GM18526 (cell line): Measurements from ENCODE around the gene L3MBTL3.

Experiments
- POLR2A ChIP-seq: IDR thresholded peaks from 3 replicates; pipeline ENCODE4 v1.6.1; 2011; ENCODE audit not compliant: insufficient read length; ENCODE audit errors: extremely low read depth

L3MBTL3 gene

GRCh38 chr6:130018292-130018743 lies at the start of gene L3MBTL3:
TSS of gene L3MBTL3 (plus strand) at chr6:130018581. CDS start at chr6:130042700, 24,119 bp downstream.
- TF ChIP-seq POLR2A = no peak

GRCh38 chr6:129969064-129969463 lies 49.3 kb upstream of the L3MBTL3 start:
- no peak for TF ChIP-seq POLR2A

GRCh38 chr6:129976110-129976509 lies 42.3 kb upstream of the L3MBTL3 start:
- TF ChIP-seq POLR2A = no peak

GRCh38 chr6:129978148-129978916 lies 40.0 kb upstream of the L3MBTL3 start:
- no peak for TF ChIP-seq POLR2A

GRCh38 chr6:129980821-129981220 lies 37.6 kb upstream of the L3MBTL3 start:
- TF ChIP-seq POLR2A = no peak

- no peak for TF ChIP-seq POLR2A
Measured at GRCh38 chr6:129981598-129981997, 36.8 kb upstream of the L3MBTL3 start.

GRCh38 chr6:129989396-129989795 lies 29.0 kb upstream of the L3MBTL3 start:
- no peak for TF ChIP-seq POLR2A

- TF ChIP-seq POLR2A = no peak
Measured at GRCh38 chr6:129992881-129993280, 25.5 kb upstream of the L3MBTL3 start.

GRCh38 chr6:129994410-129994809 lies 24.0 kb upstream of the L3MBTL3 start:
- TF ChIP-seq POLR2A = no peak

GRCh38 chr6:129996387-129996786 lies 22.0 kb upstream of the L3MBTL3 start:
- TF ChIP-seq POLR2A = no peak

GRCh38 chr6:130000526-130001421 lies 17.6 kb upstream of the L3MBTL3 start:
- no peak for TF ChIP-seq POLR2A

- no peak for TF ChIP-seq POLR2A
Measured at GRCh38 chr6:130008236-130008873, 10.0 kb upstream of the L3MBTL3 start.

GRCh38 chr6:130009146-130009545 lies 9.2 kb upstream of the L3MBTL3 start:
- TF ChIP-seq POLR2A = no peak

GRCh38 chr6:130010387-130010786 lies 8.0 kb upstream of the L3MBTL3 start:
- TF ChIP-seq POLR2A = no peak

GRCh38 chr6:130012728-130013127 lies 5.7 kb upstream of the L3MBTL3 start:
- TF ChIP-seq POLR2A = no peak
